Transverse colon (tissue), 4 donors: Measurements from ENCODE around the gene RAB19. TPM values are rescaled to one million over a fixed set of nuclear protein-coding genes. Genes with fewer than 3 reads are reported as not detected.
A peak's percentile ranks its signal among the peaks of the same experiment; 100 is the strongest.

Experiments
- DNase-seq: peaks from one replicate; pipeline ENCODE4 v3.0.0-alpha.2; 2019
- H3K27ac ChIP-seq, 4 donors: fragments of 200-600 bp; sonication (generic); 2 replicates each; pipeline ENCODE4 v1.5.1; 2016 to 2018; ENCODE audit warnings: inconsistent platforms in 4 of 4
- H3K27me3 ChIP-seq: fragments of 200-600 bp; sonication (generic); 2 replicates; pipeline ENCODE4 v1.5.1; 2017; ENCODE audit warnings: inconsistent platforms
- H3K36me3 ChIP-seq, 4 donors: fragments of 200-600 bp; sonication (generic); 2 replicates each; pipeline ENCODE4 v1.5.1; 2017 to 2019; ENCODE audit warnings: inconsistent platforms in 4 of 4
- H3K4me1 ChIP-seq, 4 donors: fragments of 200-600 bp; sonication (generic); 2 replicates each; pipeline ENCODE4 v1.5.1; 2017 to 2020; ENCODE audit warnings: inconsistent platforms in 4 of 4
- H3K4me3 ChIP-seq, 4 donors: fragments of 200-600 bp; sonication (generic); 1 replicate in 1 of 4; 2 replicates in 3 of 4; pipeline versions ENCODE4 v1.5.1 to v1.6.1; 2017 to 2019; ENCODE audit warnings: inconsistent platforms in 4 of 4
- H3K9me3 ChIP-seq, 2 donors: fragments of 200-600 bp; sonication (generic); 2 replicates each; pipeline ENCODE4 v1.5.1; 2017 to 2019; ENCODE audit warnings: inconsistent platforms in 2 of 2
- EP300 ChIP-seq: sonication (generic); formaldehyde crosslinking; IDR thresholded peaks from one replicate; pipeline ENCODE4 v1.6.1; 2017; ENCODE audit warnings: antibody characterized with exemption, low read depth
- POLR2A ChIP-seq: fragments of 450-650 bp; IDR thresholded peaks from one replicate; pipeline ENCODE4 v1.6.1; 2016; ENCODE audit warnings: antibody characterized with exemption, mild to moderate bottlenecking, moderate library complexity
- POLR2AphosphoS5 ChIP-seq, 3 donors: sonication (generic); formaldehyde crosslinking; IDR thresholded peaks; one replicate each; pipeline ENCODE4 v1.6.1; 2016; ENCODE audit warnings: antibody characterized with exemption in 3 of 3
- WGBS, 2 donors: methylation state at CpG; one replicate each; pipeline ENCODE4 v1.1.5; 2018; ENCODE audit warnings: low coverage in 1 of 2; 5-methylcytosine and 5-hydroxymethylcytosine counted together
- in situ Hi-C, 4 donors: fragments of 200-750 bp; cut with MboI; loops; one replicate each; pipeline versions ENCODE4 v1.15.0 to v1.15.1; 2017; ENCODE audit warnings: low sequenced_read_pairs in 3 of 4, low pct_ligation_motif_present in 1 of 4, low pct_unique_long_range_greater_than_20kb in 1 of 4
- intact Hi-C: fragments of 100-400 bp; cut with DNase I; formaldehyde crosslinking; loops from one replicate; pipeline ENCODE4 v1.15.1; 2023; ENCODE audit warnings: low total_unique reads
- total RNA-seq, 4 donors: library from RNA; depleted of rRNA; stranded (reverse); fragments of >200 nt; gene quantifications; one replicate each; pipeline ENCODE4 v1.1.0, GENCODE V29; 2016
- TF ChIP-seq, protein P1 (sequence below), 5 experiments: fragments of 200-600 bp in 3 of 5; fragments of 450-650 bp in 2 of 5; sonication (generic) in 3 of 5; IDR thresholded peaks; 1 replicate in 2 of 5; 2 replicates in 3 of 5; pipeline ENCODE4 v1.5.1; 2016 to 2017; ENCODE audit warnings: antibody characterized with exemption in 5 of 5, inconsistent platforms in 3 of 5, mild to moderate bottlenecking in 2 of 5, moderate library complexity in 1 of 5

RAB19 gene
- total RNA-seq, 4 donors from 2014 or later = 10.3 to 87.9 (median 18.9) TPM

- intact Hi-C loops = no loop called here
- WGBS, 2 donors = 91 to 95% methylated on average over 5 to 12 of the region's 12 CpGs
- Histone ChIP-seq H3K36me3 (no peaks in the 10 kb centered on the region), H3K4me3 (no peak overlapping the region), H3K27me3 (no peaks in the 10 kb centered on the region), H3K27ac (no peak overlapping the region), H3K9me3 (no peaks in the 10 kb centered on the region), H3K4me1 (peaks cover 0 to 28% (median 15%) of the 10 kb centered on the region in 4 donors)
- no peak for TF ChIP-seq POLR2AphosphoS5 (IDR thresholded peaks at IDR 0.05)
- TF ChIP-seq POLR2A = no peak
- TF ChIP-seq, protein P1, sequence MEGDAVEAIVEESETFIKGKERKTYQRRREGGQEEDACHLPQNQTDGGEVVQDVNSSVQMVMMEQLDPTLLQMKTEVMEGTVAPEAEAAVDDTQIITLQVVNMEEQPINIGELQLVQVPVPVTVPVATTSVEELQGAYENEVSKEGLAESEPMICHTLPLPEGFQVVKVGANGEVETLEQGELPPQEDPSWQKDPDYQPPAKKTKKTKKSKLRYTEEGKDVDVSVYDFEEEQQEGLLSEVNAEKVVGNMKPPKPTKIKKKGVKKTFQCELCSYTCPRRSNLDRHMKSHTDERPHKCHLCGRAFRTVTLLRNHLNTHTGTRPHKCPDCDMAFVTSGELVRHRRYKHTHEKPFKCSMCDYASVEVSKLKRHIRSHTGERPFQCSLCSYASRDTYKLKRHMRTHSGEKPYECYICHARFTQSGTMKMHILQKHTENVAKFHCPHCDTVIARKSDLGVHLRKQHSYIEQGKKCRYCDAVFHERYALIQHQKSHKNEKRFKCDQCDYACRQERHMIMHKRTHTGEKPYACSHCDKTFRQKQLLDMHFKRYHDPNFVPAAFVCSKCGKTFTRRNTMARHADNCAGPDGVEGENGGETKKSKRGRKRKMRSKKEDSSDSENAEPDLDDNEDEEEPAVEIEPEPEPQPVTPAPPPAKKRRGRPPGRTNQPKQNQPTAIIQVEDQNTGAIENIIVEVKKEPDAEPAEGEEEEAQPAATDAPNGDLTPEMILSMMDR (IDR thresholded peaks at IDR 0.05) = no peak
- no peak for TF ChIP-seq EP300
- DNase-seq = no peak
- in situ Hi-C loops = no loop called here
Measured at GRCh38 chr7:140393756-140394306, 10.0 kb upstream of the RAB19 start.

- 1 to 6% methylated on average over 10 to 62 of the region's 66 CpGs for WGBS, 2 donors
- in situ Hi-C loops = no loop called here
- H3K36me3 ChIP-seq = no peaks in the 10 kb centered on the region
- H3K27ac ChIP-seq = peak within 1 kb of the TSS; percentile 89 to 97 (median 94)
- no peaks in the 10 kb centered on the region for H3K9me3 ChIP-seq
- peak; percentile 92 for DNase-seq
- intact Hi-C loops = no loop called here
- TF ChIP-seq, protein P1 (IDR thresholded peaks at IDR 0.05) = peak in 4 of 5 experiments; percentile 17 to 50 (median 24)
- peak; percentile 95 to 97 (median 97) for TF ChIP-seq POLR2AphosphoS5 (IDR thresholded peaks at IDR 0.05)
- peak; percentile 80 for TF ChIP-seq POLR2A
- TF ChIP-seq EP300 = no peak
- H3K4me1 ChIP-seq = peaks cover 0 to 20% (median 14%) of the 10 kb centered on the region in 4 donors
- peak within 1 kb of the TSS; percentile 62 to 99 (median 87) for H3K4me3 ChIP-seq
- H3K27me3 ChIP-seq = no peaks in the 10 kb centered on the region
Measured at GRCh38 chr7:140397784-140398750, 5.8 kb upstream of the RAB19 start, which contains the start of gene SLC37A3. Gene SLC37A3, minus strand, starts transcription at chr7:140398530. Its CDS starts 16,004 bp downstream, at chr7:140382526.

DNA sequence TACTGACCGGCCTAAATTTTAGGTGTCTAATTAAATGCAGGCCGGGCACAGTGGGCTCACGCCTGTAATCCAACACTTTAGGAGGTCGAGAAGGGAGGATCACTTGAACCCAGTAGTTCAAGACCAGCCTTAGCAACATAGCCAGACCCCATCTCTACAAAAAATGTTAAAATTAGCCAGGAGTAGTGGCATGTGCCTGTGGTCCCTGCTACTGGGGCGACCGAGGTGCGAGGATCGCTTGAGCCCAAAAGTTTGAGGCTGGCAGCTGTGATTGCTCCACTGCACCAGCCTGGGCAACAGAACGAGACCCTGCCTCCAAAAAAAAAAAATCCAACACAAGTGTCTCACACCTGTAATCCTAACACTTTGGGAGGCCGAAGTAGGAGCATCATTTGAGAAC lies 5.0 kb upstream of the RAB19 start:
- in situ Hi-C loops (no loop called here), intact Hi-C loops (no loop called here)
- Histone ChIP-seq H3K4me1 (peaks cover 0 to 26% (median 17%) of the 10 kb centered on the region in 4 donors), H3K27ac (no peak overlapping the region), H3K27me3 (peaks cover 4% of the 10 kb centered on the region), H3K36me3 (no peaks in the 10 kb centered on the region), H3K9me3 (no peaks in the 10 kb centered on the region), H3K4me3 (peak overlapping the region in 1 of 4 donors; percentile 85)
- 72 to 83% methylated on average over 1 to 10 of the region's 10 CpGs for WGBS, 2 donors
- no peak for DNase-seq
- TF ChIP-seq, protein P1 (IDR thresholded peaks at IDR 0.05) = no peak
- TF ChIP-seq POLR2AphosphoS5 (IDR thresholded peaks at IDR 0.05) = no peak
- TF ChIP-seq EP300 = no peak
- no peak for TF ChIP-seq POLR2A

- TF ChIP-seq, protein P1 (IDR thresholded peaks at IDR 0.05) = no peak
- TF ChIP-seq POLR2AphosphoS5 (IDR thresholded peaks at IDR 0.05) = no peak
- TF ChIP-seq EP300 = no peak
- TF ChIP-seq POLR2A = no peak
- intact Hi-C loops = no loop called here
- DNase-seq = no peak
- Histone ChIP-seq H3K9me3 (no peaks in the 10 kb centered on the region), H3K27me3 (peaks cover 9% of the 10 kb centered on the region), H3K27ac (no peak overlapping the region), H3K4me3 (no peak overlapping the region), H3K4me1 (peaks cover 0 to 35% (median 18%) of the 10 kb centered on the region in 4 donors), H3K36me3 (no peaks in the 10 kb centered on the region)
- in situ Hi-C loops = no loop called here
- 82 to 85% methylated on average over 3 of the region's 3 CpGs for WGBS, 2 donors
Measured at GRCh38 chr7:140400381-140400780, 3.5 kb upstream of the RAB19 start.
